ENCODE results near the gene CDK4. TPM values are rescaled to one million over a fixed set of nuclear protein-coding genes. Genes with fewer than 3 reads are reported as not detected.
"Not testable (repeated sequence)": the region's sequence is repeated elsewhere in the genome, so short reads cannot be mapped to it uniquely, and the experiment has no call there.

CDK4 gene
- total RNA-seq, 4 donors from 2014 or later = 14.7 to 97.4 (median 28.8) TPM

DNA sequence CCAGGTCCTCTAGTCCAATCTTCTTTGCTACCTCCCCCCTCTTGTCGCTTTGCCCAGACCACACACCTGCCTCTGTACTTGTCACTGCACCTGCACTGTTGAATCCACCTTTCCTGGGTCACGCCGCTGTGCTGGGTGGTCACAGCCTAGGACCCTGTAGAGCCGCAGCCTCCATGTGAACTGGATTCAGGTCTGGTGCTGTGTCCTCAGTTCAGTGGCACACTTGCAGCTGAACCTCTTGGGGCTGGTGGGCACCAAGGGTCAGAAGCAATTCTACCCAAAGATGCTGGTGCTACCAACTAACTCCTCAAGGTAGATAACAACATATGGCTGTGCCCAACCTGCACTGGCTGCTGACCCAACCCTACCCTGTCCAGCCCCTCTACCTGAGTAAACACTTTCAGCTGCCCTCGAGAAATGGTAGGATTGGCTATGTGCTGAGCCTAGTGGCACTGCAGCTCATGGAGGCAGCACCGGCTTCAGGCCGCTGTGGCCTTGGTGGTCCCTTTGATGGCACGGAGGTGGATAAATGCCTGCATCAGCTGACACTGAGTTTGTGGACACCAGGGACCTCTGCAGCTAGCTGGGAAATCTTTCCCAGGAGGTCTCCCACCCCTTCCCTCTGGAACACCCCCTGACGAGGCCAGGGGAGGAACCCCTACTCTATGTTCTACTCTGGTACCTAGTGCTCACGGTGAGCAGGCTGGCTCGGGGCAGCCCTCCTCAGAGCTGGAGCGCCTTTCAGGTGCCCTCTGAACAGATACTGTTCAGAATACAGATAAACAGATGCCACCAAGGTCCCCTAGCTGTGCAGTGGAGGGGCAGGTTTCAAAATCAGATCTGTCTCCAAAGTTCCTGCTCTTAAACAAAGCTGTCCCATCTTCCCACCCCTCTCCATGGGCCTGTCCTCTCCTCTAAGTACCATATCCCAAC is 27.8 kb downstream of the CDK4 start:
- peak in 1 of 3 donors; percentile 40 for DNase-seq
- TF ChIP-seq, protein P1, sequence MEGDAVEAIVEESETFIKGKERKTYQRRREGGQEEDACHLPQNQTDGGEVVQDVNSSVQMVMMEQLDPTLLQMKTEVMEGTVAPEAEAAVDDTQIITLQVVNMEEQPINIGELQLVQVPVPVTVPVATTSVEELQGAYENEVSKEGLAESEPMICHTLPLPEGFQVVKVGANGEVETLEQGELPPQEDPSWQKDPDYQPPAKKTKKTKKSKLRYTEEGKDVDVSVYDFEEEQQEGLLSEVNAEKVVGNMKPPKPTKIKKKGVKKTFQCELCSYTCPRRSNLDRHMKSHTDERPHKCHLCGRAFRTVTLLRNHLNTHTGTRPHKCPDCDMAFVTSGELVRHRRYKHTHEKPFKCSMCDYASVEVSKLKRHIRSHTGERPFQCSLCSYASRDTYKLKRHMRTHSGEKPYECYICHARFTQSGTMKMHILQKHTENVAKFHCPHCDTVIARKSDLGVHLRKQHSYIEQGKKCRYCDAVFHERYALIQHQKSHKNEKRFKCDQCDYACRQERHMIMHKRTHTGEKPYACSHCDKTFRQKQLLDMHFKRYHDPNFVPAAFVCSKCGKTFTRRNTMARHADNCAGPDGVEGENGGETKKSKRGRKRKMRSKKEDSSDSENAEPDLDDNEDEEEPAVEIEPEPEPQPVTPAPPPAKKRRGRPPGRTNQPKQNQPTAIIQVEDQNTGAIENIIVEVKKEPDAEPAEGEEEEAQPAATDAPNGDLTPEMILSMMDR (IDR thresholded peaks at IDR 0.05) = no peak
- no peak for TF ChIP-seq POLR2A (IDR thresholded peaks at IDR 0.05)

DNA sequence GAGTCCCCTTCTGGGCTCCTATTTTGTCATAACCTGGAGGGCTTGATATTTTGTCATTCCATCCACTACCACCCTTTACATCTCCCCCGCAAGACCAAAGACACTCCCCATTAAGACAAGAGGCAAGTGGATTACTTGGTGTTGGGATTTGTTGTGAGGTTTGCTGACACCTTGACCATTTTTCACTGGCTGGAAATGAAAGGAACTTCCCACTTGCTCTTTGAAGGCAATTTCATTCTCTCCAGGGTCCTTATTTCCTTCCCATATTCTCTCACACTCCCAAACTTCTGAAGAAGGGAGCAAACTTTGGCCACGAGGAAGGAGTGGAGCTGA is 28.5 kb downstream of the CDK4 start:
- no peak overlapping the region for H3K4me3 ChIP-seq
- H3K27me3 ChIP-seq = peaks cover 0 to 6% of the 10 kb centered on the region in 2 donors
- DNase-seq = peak in 1 of 3 donors; percentile 23
- no peak for TF ChIP-seq POLR2A (IDR thresholded peaks at IDR 0.05)
- TF ChIP-seq, protein P1 (IDR thresholded peaks at IDR 0.05) = no peak
- peaks cover 0 to 9% (median 0%) of the 10 kb centered on the region in 4 donors for H3K4me1 ChIP-seq
- H3K27ac ChIP-seq = no peak overlapping the region
- peaks cover 0 to 33% (median 0%) of the 10 kb centered on the region in 3 donors for H3K36me3 ChIP-seq
- H3K9me3 ChIP-seq = no peaks in the 10 kb centered on the region

More for the DNA sequence above, 27.8 kb downstream of the CDK4 start:
- peaks cover 0 to 27% (median 0%) of the 10 kb centered on the region in 3 donors for H3K36me3 ChIP-seq
- H3K27ac ChIP-seq = no peak overlapping the region
- H3K4me1 ChIP-seq = peaks cover 0 to 9% (median 0%) of the 10 kb centered on the region in 4 donors
- no peak overlapping the region for H3K4me3 ChIP-seq
- H3K27me3 ChIP-seq = peaks cover 0 to 8% of the 10 kb centered on the region in 2 donors
- H3K9me3 ChIP-seq = no peaks in the 10 kb centered on the region

DNA sequence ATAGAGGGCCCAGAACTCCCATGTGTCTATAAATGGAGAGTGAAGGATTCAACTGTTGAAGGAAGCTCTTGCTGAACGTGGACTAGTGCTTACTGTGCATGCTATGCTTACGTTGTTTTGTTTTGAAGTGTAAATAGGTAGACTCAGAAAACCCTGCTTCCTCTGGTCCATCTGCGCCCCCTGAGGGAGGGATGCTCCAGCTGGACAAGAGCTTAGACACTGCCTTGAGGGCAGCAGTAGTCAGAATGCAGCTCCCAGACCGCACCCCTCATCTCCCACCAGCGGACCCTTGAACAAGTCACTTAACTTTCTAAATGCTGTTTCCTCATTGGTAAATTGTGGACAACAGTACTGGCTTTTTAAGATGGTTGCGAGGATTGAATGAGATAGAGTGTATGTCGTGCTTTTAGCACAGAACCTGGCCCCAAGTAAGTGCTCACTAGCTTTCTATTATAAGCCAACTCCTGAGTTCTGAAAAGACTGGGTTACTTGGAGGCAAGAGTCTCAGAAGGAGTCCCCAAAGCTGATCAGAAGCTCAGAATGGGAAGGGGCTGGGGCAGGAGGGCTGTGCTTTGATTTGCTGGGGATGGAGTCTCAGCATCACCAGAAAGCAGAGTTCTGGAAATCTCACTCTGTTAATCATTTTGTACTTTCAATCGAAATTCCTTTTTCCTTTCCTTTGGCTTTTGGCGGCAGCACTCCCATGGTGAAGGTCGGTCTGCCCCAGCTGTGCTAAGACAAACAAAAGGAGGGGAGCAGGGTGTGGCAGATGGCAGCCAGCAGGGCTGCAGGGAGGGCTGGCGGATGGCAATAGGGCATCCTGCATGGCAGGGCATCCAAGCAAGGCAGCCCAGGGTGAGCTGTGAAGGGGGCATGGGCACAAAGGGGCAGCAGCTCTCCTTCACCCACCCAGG is 29.1 kb downstream of the CDK4 start:
- peaks cover 0 to 4% of the 10 kb centered on the region in 2 donors for H3K27me3 ChIP-seq
- H3K4me1 ChIP-seq = peaks cover 0 to 9% (median 0%) of the 10 kb centered on the region in 4 donors
- no peaks in the 10 kb centered on the region for H3K9me3 ChIP-seq
- peaks cover 0 to 39% (median 0%) of the 10 kb centered on the region in 3 donors for H3K36me3 ChIP-seq
- no peak overlapping the region for H3K4me3 ChIP-seq
- no peak overlapping the region for H3K27ac ChIP-seq
- no peak for TF ChIP-seq POLR2A (IDR thresholded peaks at IDR 0.05)
- TF ChIP-seq, protein P1 (IDR thresholded peaks at IDR 0.05) = no peak
- DNase-seq = peak in 1 of 3 donors; percentile 44

GRCh38 chr12:57721846-57722608 is 30.1 kb downstream of the CDK4 start:
- not testable (repeated sequence) for H3K9me3 ChIP-seq, H3K27ac ChIP-seq, H3K4me3 ChIP-seq, H3K4me1 ChIP-seq, H3K27me3 ChIP-seq
- DNase-seq = peak in 1 of 3 donors; percentile 39
- H3K36me3 ChIP-seq = peaks cover 0 to 49% (median 0%) of the 10 kb centered on the region in 3 donors

DNA sequence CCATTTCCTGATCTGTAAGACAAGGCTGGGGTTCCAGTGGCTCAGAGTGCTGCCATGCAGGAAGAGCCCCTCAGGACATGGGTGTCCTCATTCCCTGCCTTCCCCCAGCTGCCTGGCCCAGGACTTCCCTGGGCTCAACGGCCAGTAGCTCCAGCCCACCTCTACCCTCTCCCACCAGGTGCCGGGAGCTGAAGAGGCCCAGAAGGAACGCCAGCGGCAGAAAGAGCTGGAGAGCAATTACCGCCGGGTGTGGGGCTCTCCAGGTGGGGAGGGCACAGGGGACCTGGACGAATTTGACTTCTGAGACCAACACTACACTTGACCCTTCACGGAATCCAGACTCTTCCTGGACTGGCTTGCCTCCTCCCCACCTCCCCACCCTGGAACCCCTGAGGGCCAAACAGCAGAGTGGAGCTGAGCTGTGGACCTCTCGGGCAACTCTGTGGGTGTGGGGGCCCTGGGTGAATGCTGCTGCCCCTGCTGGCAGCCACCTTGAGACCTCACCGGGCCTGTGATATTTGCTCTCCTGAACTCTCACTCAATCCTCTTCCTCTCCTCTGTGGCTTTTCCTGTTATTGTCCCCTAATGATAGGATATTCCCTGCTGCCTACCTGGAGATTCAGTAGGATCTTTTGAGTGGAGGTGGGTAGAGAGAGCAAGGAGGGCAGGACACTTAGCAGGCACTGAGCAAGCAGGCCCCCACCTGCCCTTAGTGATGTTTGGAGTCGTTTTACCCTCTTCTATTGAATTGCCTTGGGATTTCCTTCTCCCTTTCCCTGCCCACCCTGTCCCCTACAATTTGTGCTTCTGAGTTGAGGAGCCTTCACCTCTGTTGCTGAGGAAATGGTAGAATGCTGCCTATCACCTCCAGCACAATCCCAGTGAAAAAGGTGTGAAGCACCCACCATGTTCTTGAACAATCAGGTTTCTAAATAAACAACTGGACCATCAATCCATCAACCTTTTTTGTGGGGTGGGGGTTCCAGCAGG is 31.2 kb downstream of the CDK4 start:
- TF ChIP-seq POLR2A (IDR thresholded peaks at IDR 0.05) = no peak
- TF ChIP-seq, protein P1 (IDR thresholded peaks at IDR 0.05) = no peak
- H3K27me3 ChIP-seq = no peaks in the 10 kb centered on the region
- no peaks in the 10 kb centered on the region for H3K9me3 ChIP-seq
- peak in 1 of 3 donors; percentile 33 for DNase-seq
- no peak overlapping the region for H3K4me3 ChIP-seq
- H3K4me1 ChIP-seq = no peaks in the 10 kb centered on the region
- peaks cover 0 to 60% (median 0%) of the 10 kb centered on the region in 3 donors for H3K36me3 ChIP-seq
- no peak overlapping the region for H3K27ac ChIP-seq

Measured in Peyer's patch (tissue), 4 donors.